AG04449 (cell line): ENCODE results near the gene FOXD4L6.
"Not testable (repeated sequence)": the region's sequence is repeated elsewhere in the genome, so short reads cannot be mapped to it uniquely, and the experiment has no call there.

Source experiments
- CTCF ChIA-PET: fragments of 350-600 bp; formaldehyde crosslinking; extraction: SDS; loops from one replicate; lab custom pipeline; 2021; ENCODE audit warnings: antibody characterized with exemption; lab: Yijun Ruan, JAX
- POLR2A ChIA-PET: fragments of 400-600, 350-600 bp; formaldehyde crosslinking; extraction: SDS; loops from one replicate; lab custom pipeline; 2020; ENCODE audit warnings: antibody characterized with exemption, inconsistent platforms; lab: Yijun Ruan, JAX
- DNase-seq: peaks from one replicate; pipeline ENCODE4 v3.0.0-alpha.2; 2010; ENCODE audit warnings: low read depth, low spot score
- H3K4me3 ChIP-seq: 2 replicates; pipeline ENCODE4 v1.5.1; 2011; ENCODE audit warnings: low read depth, mild to moderate bottlenecking, control low read depth, low read length

Gene FOXD4L6

DNA sequence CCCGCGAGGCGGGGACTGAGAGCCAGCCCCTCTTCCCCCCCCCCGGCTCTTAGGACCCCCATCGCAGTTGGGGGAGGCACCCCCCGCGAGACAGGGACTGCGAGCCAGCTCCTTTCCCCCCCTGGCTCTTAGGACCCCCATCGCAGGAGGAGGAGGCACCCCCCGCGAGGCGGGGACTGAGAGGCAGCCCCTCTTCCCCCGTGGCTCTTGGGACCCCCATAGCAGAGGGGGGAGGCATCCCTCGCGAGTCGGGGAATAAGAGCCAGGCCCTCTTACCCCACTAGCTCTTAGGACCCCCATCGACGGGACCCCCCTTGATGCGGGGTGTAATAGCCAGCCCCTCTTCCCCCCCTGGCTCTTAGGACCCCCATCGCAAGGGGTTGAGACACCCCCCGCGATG is 19.7 kb downstream of the FOXD4L6 start:
- POLR2A ChIA-PET: not testable (repeated sequence)

DNA sequence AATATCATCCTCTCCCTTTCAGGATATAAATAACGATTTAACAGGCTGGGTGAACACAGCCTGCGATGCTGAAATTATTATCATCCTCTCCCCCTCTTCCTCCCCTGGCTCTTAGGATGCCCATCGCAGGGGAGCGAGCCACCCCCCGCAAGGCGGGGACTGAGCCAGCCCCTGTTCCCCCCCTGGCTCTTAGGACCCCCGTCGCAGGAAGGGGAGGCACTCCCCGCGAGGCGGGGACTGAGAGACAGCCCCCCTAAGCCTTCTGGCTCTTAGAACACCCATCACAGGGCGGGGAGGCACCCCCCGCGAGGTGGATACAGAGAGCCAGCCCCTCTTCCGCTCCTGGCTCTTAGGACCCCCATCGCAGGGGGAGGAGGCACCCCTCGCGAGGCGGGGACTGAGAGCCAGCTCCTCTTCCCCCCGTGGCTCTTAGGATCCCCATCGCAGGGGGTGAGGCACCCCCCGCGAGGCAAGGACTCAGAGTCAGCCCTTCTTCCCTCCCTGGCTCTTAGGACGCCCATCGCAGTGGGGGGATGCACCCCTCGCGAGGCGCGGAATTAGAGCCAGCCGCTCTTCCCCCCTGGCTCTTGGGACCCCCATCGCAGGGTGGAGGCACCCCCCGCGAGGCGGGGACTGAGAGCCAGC is 21.9 kb downstream of the FOXD4L6 start:
- H3K4me3 ChIP-seq, CTCF ChIA-PET, DNase-seq, POLR2A ChIA-PET: not testable (repeated sequence)

More for the DNA sequence above, 19.7 kb downstream of the FOXD4L6 start:
- DNase-seq, CTCF ChIA-PET, H3K4me3 ChIP-seq: not testable (repeated sequence)

DNA sequence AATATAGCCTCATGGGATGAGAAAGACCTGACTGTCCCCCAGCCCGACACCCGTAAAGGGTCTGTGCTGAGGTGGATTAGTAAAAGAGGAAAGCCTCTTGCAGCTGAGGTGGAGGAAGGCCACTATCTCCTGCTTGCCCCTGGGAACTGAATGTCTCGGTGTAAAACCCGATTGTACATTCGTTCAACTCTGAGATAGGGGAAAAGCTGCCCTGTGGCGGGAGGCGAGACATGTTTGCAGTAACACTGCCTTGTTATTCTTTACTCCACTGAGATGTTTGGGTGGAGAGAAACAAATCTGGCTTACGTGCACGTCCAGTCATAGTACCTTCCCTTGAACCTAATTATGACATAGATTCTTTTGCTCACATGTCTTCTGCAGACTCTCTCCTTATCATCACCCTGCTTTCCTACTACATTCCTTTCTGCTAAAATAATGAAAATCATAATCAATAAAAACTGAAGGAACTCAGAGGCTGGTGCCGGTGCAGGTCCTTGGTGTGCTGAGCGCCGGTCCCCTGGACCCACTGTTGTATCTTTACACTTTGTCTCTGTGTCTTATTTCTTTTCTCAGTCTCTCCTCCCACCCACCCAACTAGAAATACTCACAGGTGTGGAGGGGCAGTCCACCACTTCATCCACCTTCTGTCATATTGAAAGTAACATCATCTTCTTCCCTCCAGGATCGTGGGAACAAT is 22.8 kb downstream of the FOXD4L6 start:
- CTCF ChIA-PET, H3K4me3 ChIP-seq, POLR2A ChIA-PET, DNase-seq: not testable (repeated sequence)

DNA sequence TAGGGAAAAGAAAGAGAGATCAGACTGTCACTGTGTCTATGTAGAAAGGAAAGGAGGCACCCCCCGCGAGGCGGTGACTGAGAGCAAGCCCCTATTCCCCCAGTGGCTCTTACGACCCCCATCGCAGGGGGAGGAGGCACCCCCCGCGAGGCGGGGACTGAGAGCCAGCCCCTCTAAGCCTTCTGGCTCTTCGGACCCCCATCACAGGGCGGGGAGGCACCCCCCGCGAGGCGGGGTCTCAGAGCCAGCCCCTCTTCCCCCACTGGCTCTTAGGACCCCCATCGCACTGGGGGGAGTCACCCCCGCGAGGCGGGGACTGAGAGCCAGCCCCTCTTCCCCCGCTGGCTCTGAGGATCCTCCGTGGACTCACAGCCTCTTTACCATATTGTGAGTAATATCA is 23.9 kb downstream of the FOXD4L6 start:
- CTCF ChIA-PET, POLR2A ChIA-PET, DNase-seq, H3K4me3 ChIP-seq: not testable (repeated sequence)

DNA sequence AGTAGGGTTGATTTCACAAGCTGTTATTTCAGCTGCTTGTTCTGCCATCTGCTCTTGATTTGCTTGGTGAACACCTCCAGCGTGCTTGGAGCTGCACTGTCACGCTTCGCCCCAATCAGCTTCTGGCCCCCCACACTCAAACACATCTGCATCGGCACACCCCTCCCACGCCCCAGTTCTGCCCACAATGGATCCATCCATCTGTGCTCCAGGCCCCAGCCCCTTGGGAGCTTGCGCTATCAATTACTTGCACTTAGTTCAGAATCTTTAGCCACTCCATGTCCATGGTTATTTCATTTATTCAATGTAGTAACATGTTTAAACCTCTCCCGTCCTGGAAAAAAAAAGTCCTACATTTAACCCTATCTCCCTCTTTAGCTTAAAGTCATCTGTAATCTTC is 28.0 kb downstream of the FOXD4L6 start:
- DNase-seq, CTCF ChIA-PET, H3K4me3 ChIP-seq, POLR2A ChIA-PET: not testable (repeated sequence)

DNA sequence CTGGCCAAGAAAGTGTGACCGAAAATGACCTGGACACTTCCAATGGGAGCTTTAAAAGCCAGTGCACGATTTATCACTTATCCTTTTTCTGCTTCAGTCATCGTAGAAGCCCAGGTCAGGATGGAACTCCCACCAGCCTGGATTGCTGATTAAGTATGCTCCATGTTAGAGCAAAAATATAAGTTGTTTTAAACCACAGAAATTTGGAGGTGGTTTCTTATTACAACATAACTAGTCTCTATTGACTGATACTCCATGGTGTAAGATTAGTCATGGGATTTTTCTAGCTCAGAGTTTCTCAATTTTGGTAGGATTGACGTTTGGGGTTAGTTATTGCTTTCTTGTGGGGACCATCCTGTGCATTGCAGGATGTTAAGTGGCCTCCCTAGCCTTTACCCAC is 29.7 kb downstream of the FOXD4L6 start:
- DNase-seq, CTCF ChIA-PET, POLR2A ChIA-PET, H3K4me3 ChIP-seq: not testable (repeated sequence)

DNA sequence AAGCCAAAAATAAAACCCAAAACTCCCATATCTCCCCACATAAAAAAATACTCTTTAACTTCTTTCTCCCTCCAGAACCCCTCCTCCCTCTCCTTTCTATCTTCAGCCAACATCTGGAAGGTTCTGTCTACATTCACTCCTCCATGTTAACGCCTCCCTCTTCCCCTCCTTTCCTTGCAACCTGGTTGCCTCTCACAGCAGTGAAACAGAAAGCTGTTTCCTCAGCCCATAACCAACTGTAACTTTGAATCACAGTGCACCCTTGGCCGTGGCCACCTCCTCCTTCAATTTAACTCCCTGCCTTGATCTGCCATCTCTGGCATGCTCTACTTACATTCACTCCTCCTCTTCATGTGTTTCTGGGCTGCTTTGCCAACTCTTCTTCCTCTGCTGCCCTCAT is 33.4 kb downstream of the FOXD4L6 start:
- H3K4me3 ChIP-seq, POLR2A ChIA-PET, DNase-seq, CTCF ChIA-PET: not testable (repeated sequence)

DNA sequence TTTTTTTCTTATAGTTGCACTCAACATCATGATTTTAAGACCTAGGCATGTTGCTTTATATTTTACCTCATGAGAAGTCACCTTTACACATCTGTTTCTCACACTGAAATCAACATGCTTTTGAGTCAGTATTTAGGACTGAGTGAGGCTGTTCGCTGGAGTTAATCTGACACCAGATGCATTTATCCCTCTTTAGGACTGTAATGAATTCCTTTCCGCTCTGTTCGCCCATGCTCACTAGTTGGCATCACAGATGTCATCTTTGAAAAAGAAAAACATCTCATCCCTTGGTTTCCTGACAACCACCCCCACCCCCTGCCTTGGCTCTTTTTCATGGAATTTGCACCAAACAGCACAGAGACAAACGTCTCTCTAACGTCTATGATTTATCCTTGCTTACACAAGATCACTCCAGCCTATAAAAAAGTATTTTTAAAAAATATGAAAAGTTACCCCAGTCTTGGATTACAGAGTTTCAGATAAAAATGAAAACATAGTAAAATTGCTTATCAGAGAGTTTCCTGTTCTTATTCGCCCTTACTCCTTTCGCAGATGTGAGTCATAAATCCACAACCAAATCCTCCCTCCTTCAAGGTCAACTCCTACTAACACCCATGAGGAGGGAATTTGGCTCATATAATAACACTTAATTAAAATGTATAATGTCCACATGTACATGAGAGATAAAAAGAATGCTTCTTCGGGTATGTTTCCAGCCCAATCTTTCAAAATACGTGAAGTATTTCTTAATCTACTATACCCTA is 34.3 kb downstream of the FOXD4L6 start:
- H3K4me3 ChIP-seq, POLR2A ChIA-PET, DNase-seq, CTCF ChIA-PET: not testable (repeated sequence)

DNA sequence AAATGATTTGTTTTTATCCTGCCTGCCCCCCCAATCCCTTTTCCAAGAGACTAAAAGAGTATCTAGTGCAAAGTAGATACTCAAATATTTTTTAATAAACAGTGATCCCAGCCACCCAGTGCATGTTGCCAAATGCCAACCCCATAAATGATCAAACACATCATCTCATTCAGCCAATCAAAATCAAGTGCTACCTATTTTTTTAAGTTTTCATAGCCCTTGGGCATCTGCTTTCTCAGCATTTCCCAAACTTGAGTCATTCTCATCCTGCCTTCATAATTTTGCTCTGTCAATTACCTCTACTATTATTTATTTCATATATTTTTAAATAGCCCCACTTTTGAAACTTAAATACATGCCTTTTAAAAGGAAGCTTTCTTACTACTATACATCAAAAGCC is 37.6 kb downstream of the FOXD4L6 start:
- DNase-seq, POLR2A ChIA-PET, H3K4me3 ChIP-seq, CTCF ChIA-PET: not testable (repeated sequence)

DNA sequence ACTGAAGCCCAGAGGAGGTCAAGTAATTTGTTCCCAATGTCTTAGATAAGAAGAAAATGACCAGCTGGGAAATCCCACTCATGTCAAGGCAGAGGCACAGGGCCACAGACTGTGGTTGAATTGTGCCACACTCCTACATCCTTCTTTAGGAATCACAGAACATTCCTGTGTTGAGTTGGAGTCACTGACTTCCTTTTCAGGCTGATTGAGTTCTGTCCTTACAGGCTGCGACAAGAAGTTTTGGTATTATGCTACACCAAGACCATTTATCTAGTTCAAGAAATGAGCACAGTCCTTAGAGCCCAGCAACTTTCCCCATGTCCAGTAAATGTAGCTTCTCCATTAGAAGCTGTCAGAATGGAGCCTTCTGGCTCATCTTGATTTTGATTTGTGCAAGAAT is 38.1 kb downstream of the FOXD4L6 start:
- CTCF ChIA-PET, H3K4me3 ChIP-seq, POLR2A ChIA-PET, DNase-seq: not testable (repeated sequence)

DNA sequence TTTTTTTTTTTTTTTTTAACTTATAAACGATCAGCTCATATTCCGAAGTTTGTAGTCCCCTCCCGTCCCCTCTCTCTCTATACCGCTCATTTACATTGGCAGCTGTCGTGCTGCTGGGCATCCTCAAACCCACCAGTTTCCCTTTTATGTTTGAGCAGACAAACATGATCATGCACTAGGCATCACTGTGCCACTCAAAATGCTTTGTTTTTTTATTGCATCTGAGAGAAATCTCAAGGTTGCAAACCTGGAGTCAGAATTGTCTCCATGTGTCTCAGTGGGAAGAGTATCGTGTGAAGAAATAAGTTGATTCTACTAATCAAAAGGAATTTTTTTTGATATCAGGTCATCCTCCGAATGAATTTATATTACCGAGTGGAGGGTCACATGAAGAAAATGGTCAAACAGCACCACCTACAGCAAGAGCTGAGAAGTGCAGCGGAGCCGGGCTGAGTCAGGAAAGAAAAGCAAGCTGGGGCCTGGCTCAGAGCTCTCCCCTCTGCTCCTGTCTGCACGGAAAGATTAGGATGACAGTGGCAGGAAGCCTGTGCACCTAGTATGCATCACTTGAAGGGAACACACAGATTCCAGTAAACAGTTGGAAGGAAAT is 39.9 kb downstream of the FOXD4L6 start:
- POLR2A ChIA-PET, DNase-seq, H3K4me3 ChIP-seq: not testable (repeated sequence)
- CTCF ChIA-PET: interaction anchor here (1.9 kb wide), 1 partner anchor 97 kb away, joined by 11 read pairs; no protein-coding TSS in a partner anchor

DNA sequence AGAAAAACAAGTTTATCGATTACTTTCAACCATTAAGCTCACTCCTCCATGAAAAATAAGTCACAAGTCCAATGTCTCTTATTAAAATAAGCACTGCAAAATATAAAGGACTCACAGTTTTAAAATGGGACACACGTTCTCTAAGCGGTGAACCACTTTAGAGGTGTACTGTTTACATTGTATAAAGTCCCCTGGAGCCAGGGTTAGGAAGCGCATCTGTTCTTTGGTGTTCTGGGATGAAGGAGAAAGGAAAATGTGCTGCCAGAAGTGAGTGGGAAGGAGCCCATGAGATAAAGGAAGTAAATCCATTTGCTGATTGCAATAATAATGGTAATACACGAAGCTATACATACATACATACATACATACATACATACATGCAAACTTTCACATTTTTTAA is 40.6 kb downstream of the FOXD4L6 start:
- DNase-seq, POLR2A ChIA-PET, H3K4me3 ChIP-seq: not testable (repeated sequence)
- CTCF ChIA-PET: interaction anchor here (1.9 kb wide), 1 partner anchor 96 kb away, joined by 11 read pairs; no protein-coding TSS in a partner anchor

DNA sequence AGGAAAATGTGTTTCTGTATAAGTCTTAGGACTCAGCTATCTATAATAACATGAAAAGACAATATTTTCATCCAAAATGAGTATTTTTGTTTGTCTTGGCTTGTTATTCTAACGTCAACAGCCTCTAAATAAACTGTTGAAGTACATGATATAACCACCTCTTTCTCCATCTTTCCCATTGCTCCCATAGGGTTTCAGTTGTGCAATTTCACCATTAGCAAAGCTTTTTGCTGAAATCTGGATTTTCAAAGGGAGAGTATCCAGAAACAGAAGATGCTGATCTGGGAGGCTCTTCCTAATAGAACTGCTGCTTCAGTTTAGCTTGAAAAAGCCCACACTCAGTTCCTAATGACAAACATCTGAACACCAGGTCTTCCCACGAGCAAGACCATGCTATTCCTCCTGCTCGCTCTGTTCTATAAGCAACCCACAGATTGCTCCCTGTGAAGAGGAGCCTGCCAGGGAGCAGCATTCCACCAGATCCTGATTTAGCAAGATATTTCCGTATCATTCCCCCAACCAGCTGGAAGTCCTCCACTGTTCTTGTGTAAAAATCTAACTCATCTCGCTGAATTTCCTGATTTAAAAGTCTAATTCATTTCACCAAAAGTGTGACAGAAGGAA is 41.2 kb downstream of the FOXD4L6 start:
- H3K4me3 ChIP-seq, DNase-seq, POLR2A ChIA-PET: not testable (repeated sequence)
- CTCF ChIA-PET: interaction anchor here (1.9 kb wide), 1 partner anchor 96 kb away, joined by 11 read pairs; no protein-coding TSS in a partner anchor

DNA sequence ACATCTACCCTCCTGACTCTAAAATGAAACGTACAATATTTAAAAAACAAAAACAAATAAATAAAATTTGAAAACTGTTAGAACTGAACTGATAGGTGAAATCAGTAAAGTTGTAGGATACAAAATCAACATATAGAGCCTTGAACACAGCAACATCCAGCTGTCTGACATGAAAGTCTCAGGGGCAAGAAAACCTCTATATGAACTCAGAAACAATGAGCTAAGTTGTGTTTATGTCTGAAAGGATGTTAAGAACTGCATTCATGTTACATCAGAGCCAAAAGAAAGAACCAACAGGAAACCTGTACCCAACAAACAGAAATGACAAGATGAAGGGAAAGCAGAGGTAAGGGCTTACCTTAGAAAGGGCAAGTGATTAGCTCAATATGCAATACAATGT is 41.8 kb downstream of the FOXD4L6 start:
- POLR2A ChIA-PET, H3K4me3 ChIP-seq, DNase-seq: not testable (repeated sequence)
- CTCF ChIA-PET: interaction anchor here (1.9 kb wide), 1 partner anchor 95 kb away, joined by 11 read pairs; no protein-coding TSS in a partner anchor

DNA sequence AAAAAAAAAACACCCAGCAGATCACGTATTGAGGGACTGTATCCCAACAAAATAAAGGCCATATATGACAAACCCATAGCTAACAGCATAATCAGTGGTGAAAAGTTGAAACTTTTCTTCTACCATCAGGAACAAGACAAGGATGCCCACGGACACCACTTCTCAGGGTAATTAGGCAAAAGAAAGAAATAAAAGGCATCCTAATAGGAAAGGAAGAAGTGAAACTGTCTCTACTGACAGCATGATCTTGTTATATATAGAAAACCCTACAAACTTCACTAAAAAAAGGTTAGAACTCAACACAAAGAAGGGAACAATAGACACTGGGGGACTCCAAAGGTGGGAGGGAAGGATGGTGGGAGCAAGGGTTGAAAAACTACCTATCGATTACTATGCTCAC is 42.3 kb downstream of the FOXD4L6 start:
- CTCF ChIA-PET, POLR2A ChIA-PET, H3K4me3 ChIP-seq, DNase-seq: not testable (repeated sequence)

DNA sequence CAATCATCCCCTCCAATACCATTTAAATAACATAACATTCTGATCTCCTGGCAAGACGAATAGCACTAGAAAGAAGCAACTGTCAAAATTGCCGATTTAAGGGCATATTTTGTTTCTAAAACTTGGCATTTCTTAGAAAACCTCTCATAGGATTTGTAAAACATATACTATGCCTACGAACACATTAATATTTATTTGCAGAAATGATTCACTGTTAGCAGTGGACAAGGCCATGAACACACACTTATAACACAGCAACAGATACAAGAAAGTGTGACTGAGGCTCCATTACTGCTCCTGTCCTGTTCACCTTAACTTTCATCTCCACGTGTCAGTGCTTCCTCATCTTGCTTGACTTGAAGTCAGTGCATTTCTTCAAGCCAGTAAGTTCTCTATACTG is 46.1 kb downstream of the FOXD4L6 start:
- DNase-seq, H3K4me3 ChIP-seq, CTCF ChIA-PET, POLR2A ChIA-PET: not testable (repeated sequence)
